Stimulated activated CD8-positive, alpha-beta memory T cell treated with anti-CD3 and anti-CD28 coated beads, Interleukin-12 subunit alpha, Interleukin-12 subunit beta, amount 100 ng/mL, for 24 hours (primary cell): ENCODE data around the gene ARL16.

Source experiments
- DNase-seq: peaks from one replicate; pipeline ENCODE4 v3.0.0-alpha.2; 2020; ENCODE audit errors: extremely low read depth

ARL16 gene

GRCh38 chr17:81712468-81713003 lies 28.9 kb upstream of the ARL16 start:
- no peak for DNase-seq

DNA sequence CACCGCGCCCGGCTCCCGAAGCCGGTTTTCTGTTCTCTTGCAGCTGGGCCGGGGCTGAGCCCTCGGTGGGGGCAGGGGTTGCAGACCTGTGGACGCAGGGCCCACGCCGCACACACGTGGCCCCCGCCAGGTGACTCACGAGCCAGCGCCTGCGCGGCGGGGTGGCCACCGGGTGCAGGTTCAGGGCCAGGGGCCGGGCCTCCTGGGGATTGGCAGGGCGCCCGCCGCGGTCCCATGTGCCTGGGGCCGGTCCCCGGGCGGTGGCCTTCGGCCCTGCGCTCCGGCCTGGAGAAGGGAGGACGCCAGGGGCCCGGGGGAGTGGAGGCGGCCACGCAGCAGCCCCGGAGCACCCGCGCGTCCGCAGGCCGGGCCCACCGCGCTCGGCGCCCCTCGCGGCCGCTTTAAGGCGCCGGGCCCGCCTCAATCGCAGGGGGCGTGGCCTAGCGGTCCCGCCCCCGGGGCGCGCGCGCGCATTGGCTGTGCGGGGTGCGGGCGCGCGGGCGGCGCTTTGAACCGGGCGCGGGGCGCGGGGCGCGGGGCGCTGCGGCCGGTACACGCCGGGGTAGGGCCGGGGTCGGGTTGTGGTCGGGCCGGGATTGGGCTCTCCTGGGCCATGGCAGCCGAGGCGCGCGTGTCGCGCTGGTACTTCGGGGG lies 28.3 kb upstream of the ARL16 start, which contains the start of gene SLC25A10:
Gene SLC25A10, plus strand, starts transcription at position 471 of the 654 bp plus-strand sequence. Its CDS starts 143 bp downstream, at position 614.
- peak; percentile 61 for DNase-seq

DNA sequence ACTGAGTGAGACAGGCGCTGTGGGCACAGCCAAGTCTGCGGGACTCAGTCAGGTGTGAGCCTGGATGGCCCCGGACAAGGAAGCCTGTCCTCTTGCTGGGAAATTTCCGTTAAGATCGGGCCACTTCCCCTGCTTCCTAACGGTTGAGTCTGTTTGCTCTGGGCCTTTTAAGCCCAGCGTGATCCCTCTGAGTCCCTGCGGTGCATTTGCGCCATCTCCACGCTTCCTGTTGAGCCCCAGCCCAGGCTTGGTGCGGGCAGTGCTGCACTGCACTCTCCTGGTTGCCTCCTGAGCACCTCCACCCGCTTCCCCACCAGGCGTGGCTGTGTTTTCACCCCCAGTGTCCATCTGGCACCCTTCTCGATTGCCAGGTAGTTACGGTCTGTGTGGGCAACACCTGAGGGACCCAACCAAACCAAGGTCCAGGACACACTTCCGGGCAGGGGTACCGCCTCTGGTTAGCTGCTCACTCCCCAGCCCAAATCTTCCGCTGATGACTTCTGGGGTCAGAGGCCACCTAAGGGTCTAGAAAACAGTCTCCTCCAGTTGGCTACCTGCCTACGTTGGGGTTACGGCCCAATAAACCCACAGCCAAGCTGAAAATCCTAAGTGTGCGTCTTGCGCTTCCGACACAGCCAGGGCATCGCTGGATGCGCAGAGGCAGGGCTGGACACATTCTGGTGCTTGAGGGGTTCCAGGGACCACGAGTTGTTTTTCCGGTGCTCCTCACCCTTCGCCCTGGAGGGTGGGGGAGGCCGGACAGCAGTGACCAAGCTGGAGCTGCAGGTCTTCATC lies 27.1 kb upstream of the ARL16 start:
- DNase-seq, result no peak

- no peak for DNase-seq
Observed at GRCh38 chr17:81708739-81709185, 25.2 kb upstream of the ARL16 start.

DNA sequence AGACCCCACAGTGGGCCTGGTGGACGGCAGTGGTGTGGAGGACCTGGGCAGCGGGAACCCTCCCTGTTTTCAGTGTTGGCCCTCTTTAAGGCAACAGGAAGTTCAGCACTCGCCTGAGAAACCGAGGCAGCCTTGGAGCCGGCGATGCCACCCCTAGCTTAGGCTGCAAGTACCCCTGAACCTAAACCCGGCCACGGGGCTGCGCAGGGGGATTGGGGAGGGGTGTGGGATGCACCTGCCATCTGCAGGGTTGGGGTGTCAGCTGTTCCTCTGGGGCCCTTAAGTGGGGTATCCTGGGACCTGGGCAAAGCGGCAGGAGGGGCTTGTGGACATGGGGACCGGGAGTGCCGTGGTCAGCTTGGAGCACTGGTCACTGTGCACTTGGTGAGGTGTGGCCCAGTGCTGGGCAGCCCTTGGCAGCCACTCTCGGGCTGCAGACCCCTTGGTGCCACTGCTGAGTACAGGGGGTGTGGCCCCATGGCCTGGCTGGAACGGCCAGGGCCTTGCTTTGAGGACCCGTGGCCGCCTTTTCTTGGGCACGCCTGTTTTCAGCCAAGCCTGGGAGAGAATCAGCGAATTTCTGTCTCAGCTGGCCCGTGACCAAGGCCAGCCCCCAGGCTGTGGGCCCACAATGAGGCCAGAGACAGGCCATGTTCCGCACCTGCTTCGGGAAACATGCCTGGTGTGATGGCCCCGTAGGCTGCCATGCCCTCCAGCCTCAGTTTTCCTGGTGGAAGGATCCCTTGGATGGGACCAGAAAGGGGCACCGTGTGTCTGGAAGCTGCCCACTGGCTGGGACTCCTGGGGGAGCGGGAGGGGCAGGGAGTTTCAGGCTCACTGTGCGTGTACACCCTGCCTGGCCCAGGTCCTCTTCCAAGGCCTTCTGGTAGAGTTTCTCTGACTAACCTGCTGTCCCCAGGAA lies 24.4 kb upstream of the ARL16 start:
- DNase-seq, result no peak

DNA sequence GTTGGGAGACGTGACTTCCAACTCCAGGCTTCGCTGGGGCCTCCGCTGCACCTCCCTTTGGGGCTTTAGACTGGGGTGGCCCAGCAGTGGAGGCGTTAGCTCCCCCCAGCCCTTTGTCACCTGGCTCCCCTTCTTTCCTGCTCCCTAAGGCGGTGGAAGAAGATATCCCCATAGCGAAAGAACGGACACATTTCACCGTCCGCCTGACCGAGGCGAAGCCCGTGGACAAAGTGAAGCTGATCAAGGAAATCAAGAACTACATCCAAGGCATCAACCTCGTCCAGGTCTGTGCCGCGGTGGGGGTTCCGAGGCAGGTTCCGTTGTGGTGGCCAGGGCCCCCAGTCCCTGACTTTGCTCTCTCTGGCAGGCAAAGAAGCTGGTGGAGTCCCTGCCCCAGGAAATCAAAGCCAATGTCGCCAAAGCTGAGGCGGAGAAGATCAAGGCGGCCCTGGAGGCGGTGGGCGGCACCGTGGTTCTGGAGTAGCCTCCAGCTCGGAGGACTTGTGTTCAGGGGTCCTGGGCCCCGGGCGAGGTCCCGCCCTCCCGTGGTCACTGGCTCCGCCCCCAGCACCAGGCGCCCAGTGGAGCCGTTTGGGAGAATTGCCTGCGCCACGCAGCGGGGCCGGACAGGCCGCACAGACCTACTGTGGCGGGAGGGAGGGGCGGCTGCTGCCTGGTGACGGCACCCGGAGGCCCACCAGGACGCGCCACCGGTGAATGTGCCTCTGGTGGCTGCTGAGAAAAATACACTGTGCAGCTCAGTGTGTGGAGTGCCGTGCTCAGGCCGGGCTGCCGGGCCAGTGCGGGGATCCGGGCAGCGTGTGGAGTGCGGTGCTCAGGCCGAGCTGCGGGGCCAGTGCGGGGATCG lies 23.4 kb upstream of the ARL16 start:
- no peak for DNase-seq

DNA sequence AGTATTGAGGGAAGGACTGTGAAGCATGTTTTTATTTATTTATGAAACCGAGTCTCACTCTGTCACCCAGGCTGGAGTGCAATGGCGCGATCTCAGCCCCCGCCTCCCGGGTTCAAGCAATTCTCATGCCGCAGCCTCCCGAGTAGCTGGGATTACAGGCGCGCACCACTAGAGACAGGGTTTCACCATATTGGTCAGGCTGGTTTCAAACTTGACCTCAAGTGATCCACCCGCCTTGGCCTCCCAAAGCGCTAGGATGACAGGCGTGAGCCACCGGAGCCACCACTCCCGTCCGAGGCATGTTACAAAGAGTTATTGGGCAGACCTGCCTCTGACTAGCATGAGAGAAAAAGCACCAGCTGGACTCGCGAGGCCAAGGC lies 22.6 kb upstream of the ARL16 start:
- DNase-seq, result no peak

DNA sequence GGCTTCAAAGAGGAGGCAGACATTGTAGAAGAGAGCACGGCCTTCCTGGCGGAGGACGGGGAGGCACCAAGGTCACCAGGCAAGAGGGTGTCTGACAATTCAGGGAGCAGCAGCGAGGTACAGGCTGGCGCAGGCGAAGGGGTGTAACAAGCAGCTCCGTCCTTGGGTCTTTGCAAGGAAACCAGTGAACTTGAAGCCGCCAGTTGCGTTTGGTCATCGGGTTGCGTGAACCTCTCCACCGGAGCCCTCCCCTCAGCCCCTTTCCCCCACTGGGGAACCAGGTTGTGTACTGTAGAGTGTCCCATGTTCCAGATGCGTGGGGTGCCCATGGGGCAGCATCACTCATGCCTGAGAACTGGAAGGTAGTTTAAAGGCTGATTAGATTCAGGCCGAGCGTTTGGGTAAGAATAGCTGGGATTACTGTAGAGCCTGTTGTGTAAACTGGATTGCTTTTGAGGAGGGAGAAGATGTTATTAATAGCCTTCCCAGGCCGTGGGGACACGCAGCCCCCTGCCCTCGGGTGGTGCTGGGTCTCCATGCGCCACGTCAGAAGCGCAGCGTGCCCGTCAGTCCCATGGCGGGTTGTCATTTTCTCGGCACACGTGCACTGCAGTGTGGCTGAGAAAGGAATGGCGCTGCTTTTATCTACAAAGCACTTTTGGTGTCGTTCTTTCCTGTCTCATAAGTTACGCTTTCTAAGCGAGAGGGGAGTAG lies 22.1 kb upstream of the ARL16 start:
- no peak for DNase-seq

DNA sequence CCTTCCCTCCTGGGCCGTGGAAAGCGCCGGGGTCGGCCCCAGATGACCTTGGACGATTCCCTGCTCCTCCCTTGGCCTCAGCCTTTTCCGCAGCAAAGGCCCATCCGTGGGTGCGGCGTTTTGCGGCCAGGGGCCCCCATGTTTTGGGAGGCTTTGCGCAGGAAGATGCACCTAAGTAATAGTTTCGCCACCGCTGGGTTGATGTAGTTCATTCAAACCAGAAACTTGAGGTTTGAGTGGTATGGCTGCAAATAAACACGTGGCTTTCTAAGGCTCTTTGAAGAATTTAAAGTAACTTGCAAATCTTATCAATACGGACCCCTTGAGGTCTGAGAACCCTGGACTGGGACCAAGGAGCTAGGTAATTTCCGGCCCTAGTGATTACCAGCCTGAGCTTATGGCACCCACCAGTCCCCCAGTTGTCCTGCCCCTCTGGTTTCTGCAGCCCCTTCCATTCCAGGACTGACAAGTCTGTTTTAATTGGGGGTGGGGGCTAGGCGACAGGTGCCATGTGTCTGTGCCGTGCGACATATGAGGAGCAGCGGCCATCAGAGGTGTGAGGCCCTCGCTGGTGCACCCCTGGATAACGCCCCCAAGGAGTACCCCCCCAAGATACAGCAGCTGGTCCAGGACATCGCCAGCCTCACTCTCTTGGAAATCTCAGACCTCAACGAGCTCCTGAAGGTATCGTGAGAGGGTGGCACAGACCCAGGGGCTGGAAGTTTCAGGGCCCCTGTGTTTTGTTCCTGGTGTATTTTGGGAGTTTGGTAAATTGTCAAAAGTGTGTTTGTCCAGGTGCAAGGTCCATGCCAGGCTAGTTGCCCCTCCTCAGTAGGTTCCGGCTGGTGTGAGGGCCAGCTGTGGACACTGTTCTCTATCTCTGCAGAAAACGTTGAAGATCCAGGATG lies 20.4 kb upstream of the ARL16 start:
- no peak for DNase-seq

GRCh38 chr17:81702934-81703746 lies 19.5 kb upstream of the ARL16 start, which contains the start of gene MRPL12:
Gene MRPL12, plus strand, starts transcription at chr17:81703367. Its CDS starts 135 bp downstream, at chr17:81703502.
- peak; percentile 80 for DNase-seq

- no peak for DNase-seq
Observed at GRCh38 chr17:81701288-81702071, 17.9 kb upstream of the ARL16 start.

DNA sequence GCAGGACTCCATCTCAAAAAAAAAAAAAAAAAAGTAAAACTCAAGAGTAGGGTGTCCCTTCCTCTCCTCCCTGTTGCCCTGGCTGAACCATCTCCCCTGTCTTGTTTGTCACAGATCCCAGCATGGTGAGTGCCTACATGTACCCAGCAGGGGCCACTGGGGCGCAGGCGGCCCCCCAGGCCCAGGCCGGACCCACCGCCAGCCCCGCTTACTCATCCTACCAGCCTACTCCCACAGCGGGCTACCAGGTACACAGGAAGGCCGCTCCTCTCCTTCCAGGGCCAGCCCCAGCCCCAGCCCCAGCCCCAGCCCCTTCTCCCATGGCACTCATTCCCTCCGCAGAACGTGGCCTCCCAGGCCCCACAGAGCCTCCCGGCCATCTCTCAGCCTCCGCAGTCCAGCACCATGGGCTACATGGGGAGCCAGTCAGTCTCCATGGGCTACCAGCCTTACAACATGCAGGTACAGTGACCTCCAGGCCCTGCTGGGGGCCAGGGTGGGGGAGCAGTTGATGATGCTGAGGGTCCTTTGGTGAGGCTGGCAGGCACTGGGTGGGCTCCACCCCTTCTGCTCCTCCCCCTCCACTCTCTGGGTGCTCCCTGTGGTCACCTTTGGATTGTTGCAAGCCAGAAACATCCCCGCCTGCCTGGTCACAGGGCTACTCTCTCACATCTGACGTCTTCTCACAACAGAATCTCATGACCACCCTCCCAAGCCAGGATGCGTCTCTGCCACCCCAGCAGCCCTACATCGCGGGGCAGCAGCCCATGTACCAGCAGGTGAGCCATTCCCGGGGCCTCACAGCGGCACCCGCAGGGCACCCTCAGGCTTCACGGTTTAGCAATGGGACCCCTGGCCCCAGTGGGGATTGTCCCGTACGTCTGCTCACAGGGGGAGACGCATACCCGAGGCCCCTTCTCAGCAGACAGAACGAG lies 17.0 kb upstream of the ARL16 start:
- DNase-seq, result no peak

DNA sequence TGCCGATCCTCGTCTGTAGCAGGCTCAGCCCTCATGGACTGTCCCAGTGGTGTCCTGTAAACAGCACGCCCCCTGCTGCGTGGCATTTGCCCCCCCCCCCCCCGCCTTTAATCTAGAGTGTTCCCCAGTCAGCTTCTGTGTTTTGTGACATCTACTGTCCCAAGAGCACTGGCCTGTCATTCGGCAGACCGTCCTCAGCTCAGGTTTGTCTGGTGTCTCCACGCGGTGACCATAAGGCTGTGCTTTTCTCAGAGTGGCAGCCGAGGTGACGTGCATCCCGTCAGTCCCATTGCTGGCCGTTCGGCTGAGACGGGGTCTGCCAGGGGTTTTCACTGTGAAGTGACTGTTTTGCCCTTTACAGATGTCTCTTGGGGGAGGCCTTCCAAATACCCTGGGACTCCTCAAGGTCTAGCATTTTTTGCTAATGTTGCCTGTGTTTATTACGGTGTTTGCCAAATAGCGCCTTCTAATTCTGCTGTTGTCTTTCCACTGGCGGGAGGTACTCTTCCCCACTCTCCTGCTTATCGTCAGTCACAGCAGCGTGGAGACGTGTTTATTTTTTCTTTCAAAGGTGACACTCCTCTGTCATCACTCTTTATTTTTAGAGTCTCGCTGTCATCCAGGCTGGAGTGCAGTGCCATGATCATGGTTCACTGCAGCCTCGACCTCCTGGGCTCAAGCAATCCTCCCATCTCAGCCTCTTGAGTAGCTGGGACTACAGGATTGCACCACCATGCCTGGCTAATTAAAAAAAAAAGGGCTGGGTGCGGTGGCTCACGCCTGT lies 13.9 kb upstream of the ARL16 start:
- DNase-seq, result no peak

DNA sequence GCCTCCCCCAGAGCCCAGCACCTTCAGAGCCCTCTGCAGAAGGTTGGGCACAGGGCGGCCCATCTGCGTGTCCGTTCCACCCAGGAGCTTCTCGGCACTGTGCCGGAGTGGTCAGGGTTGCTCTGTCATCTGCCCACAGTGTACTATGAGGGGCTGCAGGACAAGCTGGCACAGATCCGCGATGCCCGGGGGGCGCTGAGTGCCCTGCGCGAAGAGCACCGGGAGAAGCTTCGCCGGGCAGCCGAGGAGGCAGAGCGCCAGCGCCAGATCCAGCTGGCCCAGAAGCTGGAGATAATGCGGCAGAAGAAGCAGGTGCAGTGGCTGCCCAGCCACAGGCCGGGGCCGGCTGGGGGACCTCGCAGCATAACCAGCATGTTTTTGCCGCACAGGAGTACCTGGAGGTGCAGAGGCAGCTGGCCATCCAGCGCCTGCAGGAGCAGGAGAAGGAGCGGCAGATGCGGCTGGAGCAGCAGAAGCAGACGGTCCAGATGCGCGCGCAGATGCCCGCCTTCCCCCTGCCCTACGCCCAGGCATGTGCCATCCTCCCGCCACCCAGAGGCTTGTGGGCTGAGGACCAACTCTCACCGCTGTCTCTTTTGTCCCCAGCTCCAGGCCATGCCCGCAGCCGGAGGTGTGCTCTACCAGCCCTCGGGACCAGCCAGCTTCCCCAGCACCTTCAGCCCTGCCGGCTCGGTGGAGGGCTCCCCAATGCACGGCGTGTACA lies 12.8 kb upstream of the ARL16 start:
- no peak for DNase-seq

DNA sequence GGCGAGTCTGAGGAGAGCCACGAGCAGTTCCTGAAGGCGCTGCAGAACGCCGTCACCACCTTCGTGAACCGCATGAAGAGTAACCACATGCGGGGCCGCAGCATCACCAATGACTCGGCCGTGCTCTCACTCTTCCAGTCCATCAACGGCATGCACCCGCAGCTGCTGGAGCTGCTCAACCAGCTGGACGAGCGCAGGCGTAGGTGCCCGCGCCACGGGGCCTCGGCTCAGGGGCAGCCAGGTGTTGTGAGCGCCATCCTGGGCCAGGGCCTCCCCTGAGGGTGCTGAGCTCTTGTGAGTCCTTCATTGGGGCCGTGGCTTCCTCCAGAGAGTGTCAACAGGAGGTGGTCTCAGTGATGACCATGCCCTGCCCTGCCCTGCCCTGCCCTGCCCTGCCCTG lies 12.2 kb upstream of the ARL16 start:
- no peak for DNase-seq
